ENCODE data around the gene URB2. TPM values are rescaled to one million over a fixed set of nuclear protein-coding genes. Genes with fewer than 3 reads are reported as not detected.

The URB2 gene
- total and polyA plus RNA-seq, 2 experiments from 2014 or later: 7.6 to 44.3 TPM

DNA sequence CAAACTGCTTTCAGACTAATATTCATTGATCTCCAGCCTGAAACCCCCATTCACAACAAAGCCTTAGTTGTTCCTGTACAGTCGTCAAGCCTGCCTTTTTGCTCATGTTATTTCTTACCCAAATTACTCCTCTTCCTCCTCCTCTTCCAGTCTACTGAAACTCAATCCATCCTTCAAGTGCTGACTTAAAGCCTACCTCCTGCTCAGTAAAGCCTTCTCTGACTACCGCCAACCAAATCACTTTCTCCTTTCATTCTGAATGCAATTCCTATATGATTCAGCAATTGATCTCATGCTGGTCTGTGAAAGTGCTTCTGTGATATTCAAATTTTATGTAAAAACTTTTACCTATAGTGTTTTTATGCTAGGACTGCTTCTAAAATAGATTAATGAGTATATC, 18.7 kb upstream of the URB2 start (continued):
- TF ChIP-seq REST (IDR thresholded peaks at IDR 0.05; ENCODE audit: unreplicated experiment) (no peak), JUNB (IDR thresholded peaks at IDR 0.05; ENCODE audit: unreplicated experiment) (no peak), NANOG (IDR thresholded peaks at IDR 0.05; ENCODE audit: borderline replicate concordance) (no peak), EZH2phosphoT487 (IDR thresholded peaks at IDR 0.05; ENCODE audit: unreplicated experiment) (no peak), ETS1 (IDR thresholded peaks at IDR 0.05) (no peak), POLR2AphosphoS5 (IDR thresholded peaks at IDR 0.05; ENCODE audit: low read depth) (no peak), CREB1 (CRISPR knock-in tag; IDR thresholded peaks at IDR 0.05; ENCODE audit: low read depth) (no peak), EZH2 (IDR thresholded peaks at IDR 0.05; ENCODE audit: low read depth, unreplicated experiment) (no peak)
- TF ChIP-seq, protein P1, sequence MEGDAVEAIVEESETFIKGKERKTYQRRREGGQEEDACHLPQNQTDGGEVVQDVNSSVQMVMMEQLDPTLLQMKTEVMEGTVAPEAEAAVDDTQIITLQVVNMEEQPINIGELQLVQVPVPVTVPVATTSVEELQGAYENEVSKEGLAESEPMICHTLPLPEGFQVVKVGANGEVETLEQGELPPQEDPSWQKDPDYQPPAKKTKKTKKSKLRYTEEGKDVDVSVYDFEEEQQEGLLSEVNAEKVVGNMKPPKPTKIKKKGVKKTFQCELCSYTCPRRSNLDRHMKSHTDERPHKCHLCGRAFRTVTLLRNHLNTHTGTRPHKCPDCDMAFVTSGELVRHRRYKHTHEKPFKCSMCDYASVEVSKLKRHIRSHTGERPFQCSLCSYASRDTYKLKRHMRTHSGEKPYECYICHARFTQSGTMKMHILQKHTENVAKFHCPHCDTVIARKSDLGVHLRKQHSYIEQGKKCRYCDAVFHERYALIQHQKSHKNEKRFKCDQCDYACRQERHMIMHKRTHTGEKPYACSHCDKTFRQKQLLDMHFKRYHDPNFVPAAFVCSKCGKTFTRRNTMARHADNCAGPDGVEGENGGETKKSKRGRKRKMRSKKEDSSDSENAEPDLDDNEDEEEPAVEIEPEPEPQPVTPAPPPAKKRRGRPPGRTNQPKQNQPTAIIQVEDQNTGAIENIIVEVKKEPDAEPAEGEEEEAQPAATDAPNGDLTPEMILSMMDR (conservative IDR thresholded peaks at IDR 0.05; ENCODE audit: low read depth in 2 of 2): no peak

DNA sequence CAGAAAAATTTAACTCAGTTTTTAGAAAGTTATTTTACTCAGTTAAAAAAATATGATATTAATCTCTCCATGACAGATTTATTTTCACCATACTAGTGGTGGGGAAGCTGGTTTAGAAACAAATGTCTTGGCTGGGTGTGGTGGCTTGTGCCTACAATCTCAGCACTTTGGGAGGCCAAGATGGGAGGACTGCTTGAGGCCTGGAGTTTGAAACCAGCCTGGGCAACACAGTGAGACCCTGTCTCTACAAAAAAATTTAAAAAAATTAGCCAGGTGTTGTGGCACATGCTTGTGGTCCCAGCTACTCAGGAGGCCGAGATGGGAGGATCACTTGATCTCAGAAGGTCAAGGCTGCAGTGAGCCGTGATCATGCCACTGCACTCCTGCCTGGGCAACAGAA, 17.5 kb upstream of the URB2 start:
- H2AFZ ChIP-seq: no peak overlapping the region
- no peak overlapping the region for H3K4me2 ChIP-seq
- peaks cover 9% of the 10 kb centered on the region for H3K4me1 ChIP-seq (ENCODE audit: insufficient read depth)
- peaks cover 9% of the 10 kb centered on the region; the same call in 1 of the 2 replicates for H4K20me1 ChIP-seq (replicated peaks; ENCODE audit: insufficient read depth)
- H3F3A ChIP-seq (replicated peaks; ENCODE audit: low read depth): no peaks in the 10 kb centered on the region
- H3K4me3 ChIP-seq: no peak overlapping the region
- peaks cover 50% of the 10 kb centered on the region for H3K36me3 Mint-ChIP-seq (ENCODE audit: low read depth)
- DNase-seq (ENCODE audit: low spot score): no peak
- H3K4me1 Mint-ChIP-seq: peaks cover 14% of the 10 kb centered on the region
- H3K4me3 Mint-ChIP-seq: no peak overlapping the region
- no peak overlapping the region for H3K27ac ChIP-seq (ENCODE audit: low read depth)
- H3K27ac Mint-ChIP-seq: no peak overlapping the region
- H3K27me3 ChIP-seq (ENCODE audit: insufficient read depth): no peaks in the 10 kb centered on the region
- ATAC-seq: no peak
- no peaks in the 10 kb centered on the region for H3K9me3 Mint-ChIP-seq
- H3K36me3 ChIP-seq (ENCODE audit: insufficient read depth): peaks cover 29% of the 10 kb centered on the region
- no peaks in the 10 kb centered on the region for H3K9me2 ChIP-seq (ENCODE audit: insufficient read depth)
- H3K27me3 Mint-ChIP-seq (ENCODE audit: insufficient read depth, low read depth, poor library complexity): no peaks in the 10 kb centered on the region
- no peaks in the 10 kb centered on the region; the same call in 1 of the 2 replicates for H3K79me2 ChIP-seq (replicated peaks; ENCODE audit: insufficient read depth)
- TF ChIP-seq EZH2 (IDR thresholded peaks at IDR 0.05; ENCODE audit: low read depth, unreplicated experiment) (no peak), EZH2phosphoT487 (IDR thresholded peaks at IDR 0.05; ENCODE audit: unreplicated experiment) (no peak), NANOG (IDR thresholded peaks at IDR 0.05; ENCODE audit: borderline replicate concordance) (no peak), CREB1 (CRISPR knock-in tag; IDR thresholded peaks at IDR 0.05; ENCODE audit: low read depth) (no peak), ZNF331 (CRISPR knock-in tag; IDR thresholded peaks at IDR 0.05; ENCODE audit: low read depth) (no peak)
- TF ChIP-seq, protein P1 (conservative IDR thresholded peaks at IDR 0.05; ENCODE audit: low read depth in 2 of 2): no peak
